Measurements from ENCODE around the gene HEXD.

DNA sequence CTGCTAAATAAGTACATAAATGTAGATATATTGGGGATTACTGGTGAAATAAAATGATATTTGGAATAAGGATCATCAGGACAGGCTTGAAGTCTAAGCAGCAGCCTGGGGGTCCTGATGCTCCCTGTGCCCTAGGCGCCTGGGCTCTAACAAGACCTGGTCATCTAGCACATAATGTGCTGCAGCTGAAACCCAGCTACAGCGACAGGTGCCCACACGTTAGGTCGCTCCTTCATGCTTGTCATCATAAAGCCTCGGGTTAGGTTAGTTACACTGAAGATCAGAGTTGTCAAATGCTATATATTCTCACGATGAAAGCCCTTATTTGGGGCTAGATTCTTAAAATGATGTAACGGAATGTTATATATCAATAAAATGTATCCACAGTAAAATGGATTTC is 51.9 kb downstream of the HEXD start:
- TF ChIP-seq POLR2A (IDR thresholded peaks at IDR 0.05; ENCODE audit: low read depth, low read length) (no peak), POLR2AphosphoS5 (IDR thresholded peaks at IDR 0.05; ENCODE audit: low read depth, low read length) (no peak)

Measured in GM12892 (cell line).